ENCODE measurements around the gene PIGU. TPM values are rescaled to one million over a fixed set of nuclear protein-coding genes. Genes with fewer than 3 reads are reported as not detected.

The PIGU gene
- total RNA-seq, 1 donor from 2014 or later, result 45.8 TPM

DNA sequence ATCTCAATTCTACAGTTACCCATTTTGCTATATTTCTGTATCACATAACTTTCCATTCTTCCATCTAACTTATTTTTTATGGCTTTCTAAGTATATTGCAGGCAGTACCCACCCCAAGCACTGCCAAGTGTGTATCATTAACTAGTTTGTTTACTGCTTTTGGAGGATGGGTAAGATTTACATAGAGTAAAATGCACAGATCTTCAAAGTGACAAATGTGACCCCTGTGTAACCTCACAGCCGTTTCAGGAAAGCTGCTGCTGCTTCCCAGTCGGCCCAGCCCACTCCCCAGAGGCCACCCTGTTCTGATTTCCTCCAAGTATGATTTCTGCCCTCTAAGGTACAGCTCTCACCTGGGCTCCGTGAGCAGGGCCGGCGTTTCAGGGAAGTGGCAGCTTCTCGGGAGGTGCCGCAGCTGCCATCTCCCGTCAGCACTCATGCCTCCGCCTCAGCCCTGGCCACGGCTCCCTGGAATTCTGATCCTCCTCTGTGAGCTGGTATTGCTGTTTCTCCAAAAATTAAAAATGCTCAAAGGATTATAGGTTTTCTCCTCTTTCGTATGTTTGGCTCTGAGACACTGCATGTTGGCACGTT is 133.3 kb downstream of the PIGU start:
- Mint-ChIP-seq H3K4me3 (ENCODE audit: low read depth) (no peak overlapping the region), H3K27me3 (peaks cover 11% of the 10 kb centered on the region), H3K27ac (no peak overlapping the region), H3K36me3 (ENCODE audit: insufficient read depth) (peaks cover 21% of the 10 kb centered on the region), H3K9me3 (ENCODE audit: low read depth) (no peaks in the 10 kb centered on the region), H3K4me1 (ENCODE audit: low read depth) (peaks cover 22% of the 10 kb centered on the region)
- TF ChIP-seq, protein P1, sequence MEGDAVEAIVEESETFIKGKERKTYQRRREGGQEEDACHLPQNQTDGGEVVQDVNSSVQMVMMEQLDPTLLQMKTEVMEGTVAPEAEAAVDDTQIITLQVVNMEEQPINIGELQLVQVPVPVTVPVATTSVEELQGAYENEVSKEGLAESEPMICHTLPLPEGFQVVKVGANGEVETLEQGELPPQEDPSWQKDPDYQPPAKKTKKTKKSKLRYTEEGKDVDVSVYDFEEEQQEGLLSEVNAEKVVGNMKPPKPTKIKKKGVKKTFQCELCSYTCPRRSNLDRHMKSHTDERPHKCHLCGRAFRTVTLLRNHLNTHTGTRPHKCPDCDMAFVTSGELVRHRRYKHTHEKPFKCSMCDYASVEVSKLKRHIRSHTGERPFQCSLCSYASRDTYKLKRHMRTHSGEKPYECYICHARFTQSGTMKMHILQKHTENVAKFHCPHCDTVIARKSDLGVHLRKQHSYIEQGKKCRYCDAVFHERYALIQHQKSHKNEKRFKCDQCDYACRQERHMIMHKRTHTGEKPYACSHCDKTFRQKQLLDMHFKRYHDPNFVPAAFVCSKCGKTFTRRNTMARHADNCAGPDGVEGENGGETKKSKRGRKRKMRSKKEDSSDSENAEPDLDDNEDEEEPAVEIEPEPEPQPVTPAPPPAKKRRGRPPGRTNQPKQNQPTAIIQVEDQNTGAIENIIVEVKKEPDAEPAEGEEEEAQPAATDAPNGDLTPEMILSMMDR (IDR thresholded peaks at IDR 0.05; ENCODE audit: unreplicated experiment), result no peak
- no peak for DNase-seq (ENCODE audit: low spot score, unreplicated experiment)

DNA sequence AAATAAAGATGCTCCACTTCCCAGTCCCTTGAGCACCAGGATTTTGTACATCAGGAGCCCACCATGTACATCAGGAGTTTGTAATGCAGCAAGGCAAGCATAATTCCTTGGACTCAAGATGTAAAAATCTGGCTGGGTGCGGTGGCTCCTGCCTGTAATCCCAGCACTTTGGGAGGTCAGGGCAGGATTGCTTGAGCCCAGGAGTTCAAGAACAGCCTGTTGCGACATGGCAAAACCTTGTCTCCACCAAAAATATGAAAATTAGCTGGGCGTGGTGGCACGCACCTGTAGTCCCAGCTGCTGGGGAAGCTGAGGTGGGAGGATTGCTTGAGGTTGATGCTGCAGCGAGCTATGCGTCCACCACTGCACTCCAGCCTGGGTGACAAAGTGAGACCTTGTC is 134.5 kb downstream of the PIGU start:
- Mint-ChIP-seq H3K36me3 (ENCODE audit: insufficient read depth) (peaks cover 23% of the 10 kb centered on the region), H3K27me3 (peaks cover 11% of the 10 kb centered on the region), H3K27ac (no peak overlapping the region), H3K4me3 (ENCODE audit: low read depth) (no peak overlapping the region), H3K4me1 (ENCODE audit: low read depth) (peaks cover 20% of the 10 kb centered on the region), H3K9me3 (ENCODE audit: low read depth) (no peaks in the 10 kb centered on the region)
- TF ChIP-seq, protein P1 (IDR thresholded peaks at IDR 0.05; ENCODE audit: unreplicated experiment), result no peak
- DNase-seq (ENCODE audit: low spot score, unreplicated experiment), result no peak

DNA sequence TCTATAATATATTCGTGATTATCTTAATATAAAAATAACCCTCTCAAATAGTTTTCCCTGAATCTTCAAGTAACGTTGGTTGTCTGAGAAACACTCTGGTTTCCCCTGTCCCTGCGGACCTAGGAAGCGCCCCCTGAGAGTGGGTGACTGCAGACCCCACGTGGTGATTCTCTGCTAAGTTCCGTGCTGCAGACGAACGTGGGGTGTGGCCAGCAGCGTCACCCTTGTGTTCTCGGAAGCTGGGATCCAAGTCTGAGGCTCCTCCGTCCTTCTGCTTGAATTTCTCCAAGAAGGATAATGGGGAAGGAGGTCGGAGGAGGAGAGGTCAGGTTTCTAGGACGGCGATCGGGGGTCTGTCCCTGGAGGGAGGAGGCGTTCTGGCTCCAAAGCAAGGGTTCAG is 135.0 kb downstream of the PIGU start:
- TF ChIP-seq, protein P1 (IDR thresholded peaks at IDR 0.05; ENCODE audit: unreplicated experiment), result no peak
- no peak for DNase-seq (ENCODE audit: low spot score, unreplicated experiment)
- Mint-ChIP-seq H3K27ac (no peak overlapping the region), H3K27me3 (peaks cover 10% of the 10 kb centered on the region), H3K9me3 (ENCODE audit: low read depth) (no peaks in the 10 kb centered on the region), H3K4me1 (ENCODE audit: low read depth) (peaks cover 18% of the 10 kb centered on the region), H3K4me3 (ENCODE audit: low read depth) (no peak overlapping the region), H3K36me3 (ENCODE audit: insufficient read depth) (peaks cover 29% of the 10 kb centered on the region)

DNA sequence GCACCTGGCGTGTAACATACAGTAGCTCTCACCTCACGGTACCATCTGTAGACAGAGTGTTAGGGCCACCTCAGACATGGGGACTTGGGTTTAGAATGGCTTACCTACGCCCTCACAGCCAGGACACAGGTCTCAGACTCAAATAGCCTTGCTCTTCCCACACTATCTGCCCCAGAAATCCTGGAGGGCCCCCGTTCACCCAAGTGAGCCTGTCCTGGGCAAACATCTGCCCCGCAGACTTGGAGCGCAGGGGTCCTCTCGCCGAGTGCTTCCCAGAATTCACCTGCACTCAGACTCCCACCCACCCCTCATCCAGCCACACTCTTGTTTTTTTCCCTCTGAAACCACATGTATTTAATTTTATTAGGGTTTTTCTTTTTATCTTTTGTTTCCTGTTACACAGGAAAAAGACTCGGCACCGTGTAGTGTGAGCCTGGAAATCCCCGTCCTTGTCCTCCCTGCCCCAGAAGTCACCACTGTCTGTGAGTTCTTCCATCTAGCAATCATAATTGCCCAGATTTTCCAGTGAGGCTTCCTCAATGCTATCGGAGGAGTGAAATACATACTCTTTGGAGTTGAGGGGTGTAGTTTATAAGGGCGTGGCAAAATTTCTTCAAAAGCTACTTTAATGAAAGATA is 135.5 kb downstream of the PIGU start:
- TF ChIP-seq, protein P1 (IDR thresholded peaks at IDR 0.05; ENCODE audit: unreplicated experiment), result no peak
- no peak overlapping the region for H3K27ac Mint-ChIP-seq
- DNase-seq (ENCODE audit: low spot score, unreplicated experiment), result no peak
- H3K27me3 Mint-ChIP-seq, result peaks cover 8% of the 10 kb centered on the region
- peaks cover 32% of the 10 kb centered on the region for H3K36me3 Mint-ChIP-seq (ENCODE audit: insufficient read depth)
- H3K4me1 Mint-ChIP-seq (ENCODE audit: low read depth), result peaks cover 16% of the 10 kb centered on the region
- H3K9me3 Mint-ChIP-seq (ENCODE audit: low read depth), result no peaks in the 10 kb centered on the region
- H3K4me3 Mint-ChIP-seq (ENCODE audit: low read depth), result no peak overlapping the region

DNA sequence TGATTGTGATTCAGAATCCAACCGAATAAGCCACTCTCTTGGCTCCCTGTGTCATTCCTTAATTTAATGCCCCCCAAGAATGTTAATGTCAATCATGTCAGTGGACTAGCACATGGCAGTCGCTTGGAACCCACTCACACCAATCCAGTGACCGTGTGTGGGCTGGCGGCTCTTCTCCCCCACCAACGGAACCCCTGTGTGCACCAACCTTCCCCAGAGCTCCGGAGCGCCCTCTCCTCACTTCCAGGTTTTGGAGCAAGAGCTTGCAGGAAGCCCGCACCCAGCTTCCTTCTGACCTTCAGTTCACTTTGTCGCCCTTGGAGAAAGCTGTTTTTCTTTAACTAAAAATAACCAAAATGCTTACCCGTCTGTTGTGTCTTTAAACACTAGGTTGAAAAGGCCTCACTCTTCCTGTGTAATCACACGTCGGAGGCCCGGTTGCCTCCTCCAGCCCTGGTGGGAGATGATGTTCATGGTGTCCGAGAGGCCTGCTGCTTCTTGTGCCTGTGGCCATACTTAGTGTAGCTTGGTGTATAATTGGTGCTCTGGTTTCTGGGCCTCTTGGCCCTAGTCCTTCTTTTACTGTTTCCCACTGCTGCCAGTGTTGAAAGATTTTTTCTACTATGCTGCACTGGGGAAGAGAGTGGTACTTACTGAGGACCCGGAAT is 136.2 kb downstream of the PIGU start:
- Mint-ChIP-seq H3K4me1 (ENCODE audit: low read depth) (peaks cover 16% of the 10 kb centered on the region), H3K36me3 (ENCODE audit: insufficient read depth) (peaks cover 37% of the 10 kb centered on the region), H3K27me3 (peaks cover 6% of the 10 kb centered on the region), H3K4me3 (ENCODE audit: low read depth) (no peak overlapping the region), H3K27ac (no peak overlapping the region), H3K9me3 (ENCODE audit: low read depth) (no peaks in the 10 kb centered on the region)
- DNase-seq (ENCODE audit: low spot score, unreplicated experiment), result no peak
- TF ChIP-seq, protein P1 (IDR thresholded peaks at IDR 0.05; ENCODE audit: unreplicated experiment), result no peak

All from progenitor cell of endocrine pancreas (in vitro differentiated cells).